Measurements from ENCODE around the gene PSMB4. TPM values are rescaled to one million over a fixed set of nuclear protein-coding genes. Genes with fewer than 3 reads are reported as not detected.

Gene PSMB4
- polyA plus RNA-seq, 1 experiment, result 468 TPM

GRCh38 chr1:151372058-151372934 lies 27.1 kb upstream of the PSMB4 start, which contains the start of gene SELENBP1:
TSS of gene SELENBP1 (minus strand) at chr1:151372705. CDS start at chr1:151372641, 64 bp downstream.
- DNase-seq (ENCODE audit: low read depth), result no peak
- peaks cover 4% of the 10 kb centered on the region; the same call in 1 of the 2 replicates for H3K27me3 ChIP-seq (ENCODE audit: control insufficient read depth, insufficient read depth, low read length)
- POLR2A ChIA-PET, result interaction anchor here (0.6 kb wide), 2 partner anchors 16 to 27 kb away, joined by 3 to 6 read pairs; partner anchors contain the start of gene PSMB4
- peaks cover 3% of the 10 kb centered on the region; the same call in 1 of the 2 replicates for H3K36me3 ChIP-seq (ENCODE audit: control insufficient read depth, insufficient read depth, low read length)
- no peak for TF ChIP-seq CTCF (IDR thresholded peaks at IDR 0.05; ENCODE audit: insufficient read depth, low read depth, low read length)
- peak within 1 kb of the TSS; percentile 39 for H3K4me3 ChIP-seq (ENCODE audit: low read depth, low read length)
- CTCF ChIA-PET, result interaction anchor here (1.2 to 1.6 kb wide), 3 partner anchors 20 to 71 kb away, joined by 3 to 7 read pairs (median 3); no protein-coding TSS in a partner anchor

GRCh38 chr1:151373196-151373595 lies 26.2 kb upstream of the PSMB4 start:
- ChIA-PET POLR2A (no interaction called here), CTCF (interaction anchor here (1.3 to 1.6 kb wide), 3 partner anchors 11 to 33 kb away, joined by 3 to 7 read pairs (median 5); no protein-coding TSS in a partner anchor)
- H3K27me3 ChIP-seq (ENCODE audit: control insufficient read depth, insufficient read depth, low read length), result peaks cover 6% of the 10 kb centered on the region; the same call in 1 of the 2 replicates

GRCh38 chr1:151377150-151377884 lies 22.1 kb upstream of the PSMB4 start:
- no peak for DNase-seq (ENCODE audit: low read depth)
- H3K27me3 ChIP-seq (ENCODE audit: control insufficient read depth, insufficient read depth, low read length), result peaks cover 11% of the 10 kb centered on the region
- H3K4me3 ChIP-seq (ENCODE audit: low read depth, low read length), result no peak overlapping the region
- CTCF ChIA-PET, result no interaction called here
- POLR2A ChIA-PET, result no interaction called here
- no peaks in the 10 kb centered on the region for H3K36me3 ChIP-seq (ENCODE audit: control insufficient read depth, insufficient read depth, low read length)
- no peak for TF ChIP-seq CTCF (IDR thresholded peaks at IDR 0.05; ENCODE audit: insufficient read depth, low read depth, low read length)

More at GRCh38 chr1:151373196-151373595, 26.2 kb upstream of the PSMB4 start:
- no peak overlapping the region for H3K4me3 ChIP-seq (ENCODE audit: low read depth, low read length)
- TF ChIP-seq CTCF (IDR thresholded peaks at IDR 0.05; ENCODE audit: insufficient read depth, low read depth, low read length), result no peak
- peaks cover 3% of the 10 kb centered on the region; the same call in 1 of the 2 replicates for H3K36me3 ChIP-seq (ENCODE audit: control insufficient read depth, insufficient read depth, low read length)
- DNase-seq (ENCODE audit: low read depth), result no peak

GRCh38 chr1:151384584-151384983 lies 14.8 kb upstream of the PSMB4 start:
- DNase-seq (ENCODE audit: low read depth), result no peak
- H3K27me3 ChIP-seq (ENCODE audit: control insufficient read depth, insufficient read depth, low read length), result peaks cover 5% of the 10 kb centered on the region
- POLR2A ChIA-PET, result interaction anchor here (0.6 kb wide), 1 partner anchor 75 kb away, joined by 3 read pairs; no protein-coding TSS in a partner anchor
- CTCF ChIA-PET, result interaction anchor here (0.6 to 1.2 kb wide), 3 partner anchors 10 to 44 kb away, joined by 3 to 5 read pairs (median 4); no protein-coding TSS in a partner anchor
- no peak for TF ChIP-seq CTCF (IDR thresholded peaks at IDR 0.05; ENCODE audit: insufficient read depth, low read depth, low read length)
- H3K4me3 ChIP-seq (ENCODE audit: low read depth, low read length), result no peak overlapping the region
- no peaks in the 10 kb centered on the region for H3K36me3 ChIP-seq (ENCODE audit: control insufficient read depth, insufficient read depth, low read length)
